Heart left ventricle (tissue), 13 donors: Measurements from ENCODE around the gene ZFR2.

Experiments
- CTCF ChIP-seq, 12 donors: fragments of 200-600 bp; sonication (generic) in 4 of 12; IDR thresholded peaks; one replicate each; pipeline versions ENCODE4 v1.5.0 to v1.8.0; 2018 to 2022; ENCODE audit warnings: antibody characterized with exemption in 12 of 12, mild to moderate bottlenecking in 5 of 12
- POLR2A ChIP-seq, 2 donors: fragments of 450-650 bp; IDR thresholded peaks; one replicate each; pipeline ENCODE4 v1.6.1; 2017; ENCODE audit warnings: antibody characterized with exemption in 2 of 2, mild to moderate bottlenecking in 2 of 2, moderate library complexity in 2 of 2
- donor health status: ischemic (EF 13 %, LVEDD 7.1; RV severe dilation, severe dysfunction).
- donor health status: DM: no; HTN: yes; CAD: no.
- donor health status: DM: no; HTN: no; CAD: no.
- donor health status: ischemic (EF 25% LVEDD 6.9; RV normal size, moderate dysfunction).
- donor health status: ischemic (EF 25% LVEDD 5.7; RV mildly dilated, moderate dysfunction).
- donor health status: ischemic (EF 35%, LVEDD 5.7; RV mildly dilated, moderate dysfunction).
- donor health status: nonischemic (EF 11% LVEDD 7.7; RV severe dilation, severe dysfunction).
- donor health status: DM: yes; HTN: yes; CAD: no.
- donor health status: PGD.
- donor health status: ischemic (EF 29% LVEDD 5.4; RV normal size, mild dysfunction).
- donor health status: nonischemic (EF 23%, LVEDD 6.1; RV moderate dilation, normal function).

GRCh38 chr19:3873151-3873550, 4.3 kb upstream of the ZFR2 start:
- no peak for TF ChIP-seq CTCF (IDR thresholded peaks at IDR 0.05)
- no peak for TF ChIP-seq POLR2A (IDR thresholded peaks at IDR 0.05)
